GM12875 (cell line): ENCODE measurements around the gene MN1.

Source experiments
- H3K4me3 ChIP-seq: one replicate; pipeline ENCODE4 v1.5.1; 2011; ENCODE audit warnings: low read depth, low read length, control low read depth
- TF ChIP-seq, protein P1 (sequence below): IDR thresholded peaks from 2 replicates; pipeline ENCODE4 v1.5.1; 2011; ENCODE audit warnings: low read depth, mild to moderate bottlenecking, control low read depth, inconsistent platforms, low read length, moderate library complexity, borderline replicate concordance; ENCODE audit not compliant: insufficient read depth

The MN1 gene

GRCh38 chr22:27727673-27728451 lies 73.7 kb downstream of the MN1 start:
- TF ChIP-seq, protein P1, sequence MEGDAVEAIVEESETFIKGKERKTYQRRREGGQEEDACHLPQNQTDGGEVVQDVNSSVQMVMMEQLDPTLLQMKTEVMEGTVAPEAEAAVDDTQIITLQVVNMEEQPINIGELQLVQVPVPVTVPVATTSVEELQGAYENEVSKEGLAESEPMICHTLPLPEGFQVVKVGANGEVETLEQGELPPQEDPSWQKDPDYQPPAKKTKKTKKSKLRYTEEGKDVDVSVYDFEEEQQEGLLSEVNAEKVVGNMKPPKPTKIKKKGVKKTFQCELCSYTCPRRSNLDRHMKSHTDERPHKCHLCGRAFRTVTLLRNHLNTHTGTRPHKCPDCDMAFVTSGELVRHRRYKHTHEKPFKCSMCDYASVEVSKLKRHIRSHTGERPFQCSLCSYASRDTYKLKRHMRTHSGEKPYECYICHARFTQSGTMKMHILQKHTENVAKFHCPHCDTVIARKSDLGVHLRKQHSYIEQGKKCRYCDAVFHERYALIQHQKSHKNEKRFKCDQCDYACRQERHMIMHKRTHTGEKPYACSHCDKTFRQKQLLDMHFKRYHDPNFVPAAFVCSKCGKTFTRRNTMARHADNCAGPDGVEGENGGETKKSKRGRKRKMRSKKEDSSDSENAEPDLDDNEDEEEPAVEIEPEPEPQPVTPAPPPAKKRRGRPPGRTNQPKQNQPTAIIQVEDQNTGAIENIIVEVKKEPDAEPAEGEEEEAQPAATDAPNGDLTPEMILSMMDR: no peak
- no peak overlapping the region for H3K4me3 ChIP-seq

DNA sequence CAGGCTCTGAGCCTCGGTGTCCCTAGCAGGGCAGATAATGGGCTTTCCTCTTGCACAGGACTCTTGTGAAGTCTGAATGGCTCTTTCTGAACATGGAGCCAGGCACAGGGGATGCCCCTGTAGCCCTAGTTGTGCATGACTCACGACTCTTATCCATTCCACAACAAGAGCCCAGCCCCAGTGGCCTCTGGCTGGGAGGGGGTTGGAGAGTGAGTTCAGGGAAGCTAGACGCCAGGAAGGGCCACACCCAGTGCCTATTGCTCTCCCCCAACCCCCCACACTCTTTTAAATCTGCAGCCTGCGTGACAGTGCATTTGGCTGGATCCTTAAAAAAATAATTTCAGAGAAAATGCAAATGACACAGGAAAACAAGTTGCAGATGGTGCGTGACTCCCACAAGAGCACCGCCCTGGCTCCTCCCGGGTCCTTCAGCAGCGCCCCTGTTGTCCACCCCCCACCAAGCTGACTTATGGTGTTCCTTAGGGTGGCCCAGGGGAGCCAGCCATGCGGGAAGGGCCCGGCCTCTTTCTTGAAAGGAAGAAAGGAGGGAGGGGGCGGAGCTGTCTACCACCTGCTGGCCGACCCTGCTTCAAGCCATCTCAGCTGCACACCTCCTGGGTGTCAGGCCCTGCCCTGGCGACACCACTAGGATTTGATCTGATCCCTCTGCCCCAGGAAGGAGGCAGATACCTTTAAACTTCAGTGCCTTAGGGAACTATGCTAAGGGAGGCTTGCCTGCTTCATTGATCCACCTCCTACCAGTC lies 74.7 kb downstream of the MN1 start:
- TF ChIP-seq, protein P1: no peak
- H3K4me3 ChIP-seq: no peak overlapping the region

- no peak overlapping the region for H3K4me3 ChIP-seq
- TF ChIP-seq, protein P1: no peak
These were observed 75.2 kb downstream of the MN1 start for GRCh38 chr22:27726331-27726685.

DNA sequence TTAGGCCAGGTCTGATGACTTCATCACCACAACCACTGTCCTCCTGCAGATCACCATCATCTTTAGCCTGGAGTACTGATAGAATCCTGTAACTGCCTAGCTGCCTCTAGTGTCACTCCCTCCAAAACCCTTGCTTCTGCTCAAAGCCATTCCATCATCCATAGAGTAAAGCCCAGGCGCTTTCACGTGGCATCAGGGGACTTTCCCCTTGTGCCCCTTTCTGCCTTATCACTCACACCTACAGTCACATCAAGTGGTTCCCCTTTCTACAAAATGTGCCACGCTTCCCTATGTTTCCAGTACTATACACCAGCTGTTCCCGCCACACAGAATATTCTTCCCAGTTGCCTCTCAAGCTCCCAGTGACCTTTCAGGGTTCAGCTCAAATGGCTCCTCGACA lies 75.9 kb downstream of the MN1 start:
- H3K4me3 ChIP-seq: no peak overlapping the region
- TF ChIP-seq, protein P1: no peak

DNA sequence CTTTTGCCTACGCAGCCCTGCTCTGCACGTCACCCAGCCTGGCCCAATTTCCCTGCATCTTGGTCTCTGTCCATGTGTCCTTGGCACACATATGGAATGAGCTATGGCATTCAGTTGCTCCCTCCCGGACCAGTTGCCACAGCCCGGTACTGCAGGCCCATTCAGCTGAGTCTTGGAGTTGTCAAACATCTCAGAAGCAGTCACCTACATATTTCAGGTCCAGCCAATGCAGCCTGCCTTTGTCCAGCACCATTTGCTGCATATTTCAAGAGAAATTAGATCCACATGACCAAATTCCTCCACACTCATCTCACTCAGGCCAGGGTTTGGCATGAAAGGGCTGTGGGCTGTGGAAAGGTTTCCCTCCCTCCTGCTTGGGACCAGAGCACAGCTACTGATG lies 76.8 kb downstream of the MN1 start:
- TF ChIP-seq, protein P1: no peak
- H3K4me3 ChIP-seq: no peak overlapping the region

DNA sequence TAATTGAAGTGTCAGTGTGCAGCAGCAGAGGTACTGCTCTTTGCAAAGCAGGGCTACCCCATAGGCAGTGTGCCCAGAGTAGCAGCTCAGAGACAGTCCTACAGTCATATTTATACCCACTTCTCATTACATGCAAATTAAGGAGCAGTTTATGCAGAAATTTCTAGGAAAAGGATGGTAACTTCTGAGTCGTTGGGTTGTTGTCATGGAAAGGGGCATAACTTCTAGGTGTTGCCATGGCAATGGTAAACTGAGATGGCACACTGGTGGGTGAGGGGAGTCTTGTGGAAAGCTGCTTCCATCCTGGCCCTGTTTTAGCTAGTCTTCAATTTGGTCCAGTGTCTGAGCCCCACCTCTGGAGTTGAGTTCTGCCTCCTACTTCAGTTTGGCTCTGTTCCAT lies 77.4 kb downstream of the MN1 start:
- H3K4me3 ChIP-seq: no peak overlapping the region
- TF ChIP-seq, protein P1: no peak

- no peak overlapping the region for H3K4me3 ChIP-seq
- TF ChIP-seq, protein P1: no peak
These were observed 77.8 kb downstream of the MN1 start for GRCh38 chr22:27723708-27724107.
